ENCODE measurements around the gene AIG1. TPM values are rescaled to one million over a fixed set of nuclear protein-coding genes. Genes with fewer than 3 reads are reported as not detected.
A peak's percentile ranks its signal among the peaks of the same experiment; 100 is the strongest.

AIG1 gene
- total and polyA plus RNA-seq, 2 of the 13 experiments (the other 11 are each of a cell fraction or from before 2014, with no cell fraction given) = 115 to 197 TPM

GRCh38 chr6:143223895-143224294 lies 163.2 kb downstream of the AIG1 start (continued):
- TF ChIP-seq LRRFIP1 (CRISPR knock-in tag; conservative IDR thresholded peaks at IDR 0.05) (no peak), NRL (CRISPR knock-in tag; IDR thresholded peaks at IDR 0.05; ENCODE audit: borderline replicate concordance) (no peak), ELF3 (CRISPR knock-in tag; IDR thresholded peaks at IDR 0.05) (no peak), KAT2B (IDR thresholded peaks at IDR 0.05; ENCODE audit: borderline replicate concordance, low read depth, low read length) (no peak), RORA (CRISPR knock-in tag; IDR thresholded peaks at IDR 0.05) (no peak), PREB (CRISPR knock-in tag; IDR thresholded peaks at IDR 0.05) (no peak), ONECUT2 (CRISPR knock-in tag; IDR thresholded peaks at IDR 0.05) (no peak), FOXA3 (CRISPR knock-in tag; IDR thresholded peaks at IDR 0.05) (0 out of 2 replicates have a peak, but pooled peaks have one; percentile 26), ZKSCAN8 (CRISPR knock-in tag; IDR thresholded peaks at IDR 0.05; ENCODE audit: borderline replicate concordance) (no peak), TEAD3 (CRISPR knock-in tag; optimal IDR thresholded peaks at IDR 0.05; ENCODE audit: borderline replicate concordance) (peak; percentile 63), ZSCAN22 (CRISPR knock-in tag; IDR thresholded peaks at IDR 0.05) (no peak), SRF (IDR thresholded peaks at IDR 0.05; ENCODE audit: low read depth, low read length) (no peak), ZNF850 (CRISPR knock-in tag; conservative IDR thresholded peaks at IDR 0.05) (no peak), ZNF609 (CRISPR knock-in tag; IDR thresholded peaks at IDR 0.05; ENCODE audit: borderline replicate concordance) (no peak), KAT8 (CRISPR knock-in tag; IDR thresholded peaks at IDR 0.05) (no peak), FOXK2 (IDR thresholded peaks at IDR 0.05) (no peak), GPN1 (CRISPR knock-in tag; IDR thresholded peaks at IDR 0.05; ENCODE audit: borderline replicate concordance) (no peak), HOXA9 (CRISPR knock-in tag; IDR thresholded peaks at IDR 0.05; ENCODE audit: borderline replicate concordance) (no peak), MBNL3 (CRISPR knock-in tag; conservative IDR thresholded peaks at IDR 0.05) (no peak), MAFF (IDR thresholded peaks at IDR 0.05; ENCODE audit: low read depth, low read length) (no peak), ZNF879 (CRISPR knock-in tag; IDR thresholded peaks at IDR 0.05) (no peak), CREB1 (IDR thresholded peaks at IDR 0.05) (peak; percentile 77), CREB1 (CRISPR knock-in tag; IDR thresholded peaks at IDR 0.05) (peak; percentile 51; the same call in 1 of the 2 replicates), ELF4 (CRISPR knock-in tag; IDR thresholded peaks at IDR 0.05; ENCODE audit: borderline replicate concordance) (no peak)
- TF ChIP-seq, protein P1, sequence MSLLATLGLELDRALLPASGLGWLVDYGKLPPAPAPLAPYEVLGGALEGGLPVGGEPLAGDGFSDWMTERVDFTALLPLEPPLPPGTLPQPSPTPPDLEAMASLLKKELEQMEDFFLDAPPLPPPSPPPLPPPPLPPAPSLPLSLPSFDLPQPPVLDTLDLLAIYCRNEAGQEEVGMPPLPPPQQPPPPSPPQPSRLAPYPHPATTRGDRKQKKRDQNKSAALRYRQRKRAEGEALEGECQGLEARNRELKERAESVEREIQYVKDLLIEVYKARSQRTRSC (CRISPR knock-in tag; IDR thresholded peaks at IDR 0.05; ENCODE audit: low read depth) = no peak

Data from HepG2 (cell line).